ENCODE data around the gene RPS16.

DNA sequence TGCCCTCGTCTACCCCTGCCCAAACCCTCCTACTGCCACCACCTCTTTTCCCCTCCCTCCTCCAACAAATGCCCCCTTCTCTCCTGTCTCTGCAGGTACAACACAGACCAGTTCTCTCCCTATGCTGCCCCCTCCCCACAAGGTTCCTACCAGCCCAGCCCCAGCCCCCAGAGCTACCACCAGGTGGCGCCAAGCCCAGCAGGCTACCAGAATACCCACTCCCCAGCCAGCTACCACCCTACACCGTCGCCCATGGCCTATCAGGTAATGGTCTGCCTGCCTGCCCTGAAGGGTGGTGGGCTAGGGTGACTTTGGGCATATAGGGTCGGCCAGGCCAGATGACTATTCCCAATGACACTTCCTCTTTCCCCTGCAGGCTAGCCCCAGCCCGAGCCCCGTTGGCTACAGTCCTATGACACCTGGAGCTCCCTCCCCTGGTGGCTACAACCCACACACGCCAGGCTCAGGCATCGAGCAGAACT lies 38.4 kb upstream of the RPS16 start:
- TF ChIP-seq, protein P1, sequence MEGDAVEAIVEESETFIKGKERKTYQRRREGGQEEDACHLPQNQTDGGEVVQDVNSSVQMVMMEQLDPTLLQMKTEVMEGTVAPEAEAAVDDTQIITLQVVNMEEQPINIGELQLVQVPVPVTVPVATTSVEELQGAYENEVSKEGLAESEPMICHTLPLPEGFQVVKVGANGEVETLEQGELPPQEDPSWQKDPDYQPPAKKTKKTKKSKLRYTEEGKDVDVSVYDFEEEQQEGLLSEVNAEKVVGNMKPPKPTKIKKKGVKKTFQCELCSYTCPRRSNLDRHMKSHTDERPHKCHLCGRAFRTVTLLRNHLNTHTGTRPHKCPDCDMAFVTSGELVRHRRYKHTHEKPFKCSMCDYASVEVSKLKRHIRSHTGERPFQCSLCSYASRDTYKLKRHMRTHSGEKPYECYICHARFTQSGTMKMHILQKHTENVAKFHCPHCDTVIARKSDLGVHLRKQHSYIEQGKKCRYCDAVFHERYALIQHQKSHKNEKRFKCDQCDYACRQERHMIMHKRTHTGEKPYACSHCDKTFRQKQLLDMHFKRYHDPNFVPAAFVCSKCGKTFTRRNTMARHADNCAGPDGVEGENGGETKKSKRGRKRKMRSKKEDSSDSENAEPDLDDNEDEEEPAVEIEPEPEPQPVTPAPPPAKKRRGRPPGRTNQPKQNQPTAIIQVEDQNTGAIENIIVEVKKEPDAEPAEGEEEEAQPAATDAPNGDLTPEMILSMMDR (IDR thresholded peaks at IDR 0.05 in 8 of 11, conservative IDR thresholded peaks at IDR 0.05 in 3 of 11): peak; percentile 62 to 84 (median 76)
- no peak for TF ChIP-seq POLR2A (IDR thresholded peaks at IDR 0.05)
- TF ChIP-seq POLR2AphosphoS5 (IDR thresholded peaks at IDR 0.05): peak in 2 of 3 donors; percentile 13 to 35

Data from spleen (tissue), 7 donors.